Smooth muscle cell (in vitro differentiated cells): ENCODE measurements around the gene KCTD11. TPM values are rescaled to one million over a fixed set of nuclear protein-coding genes. Genes with fewer than 3 reads are reported as not detected.

Experiments used
- DNase-seq: peaks from one replicate; lab custom pipeline; 2025; ENCODE audit not compliant: unreplicated experiment; lab: John Stamatoyannopoulos, UW
- H2AFZ ChIP-seq: fragments of 200-600 bp; sonication (generic); 2 replicates; pipeline ENCODE4 v1.6.0; 2016; ENCODE audit warnings: antibody characterized with exemption, low read depth, mild to moderate bottlenecking
- H3F3A ChIP-seq: fragments of 200-600 bp; sonication (generic); 2 replicates; pipeline ENCODE4 v1.6.0; 2017; ENCODE audit warnings: antibody characterized with exemption, low read depth
- H3K27ac ChIP-seq: fragments of 200-600 bp; sonication (generic); 2 replicates; pipeline ENCODE4 v1.5.1; 2016; ENCODE audit warnings: low read depth, mild to moderate bottlenecking
- H3K27me3 ChIP-seq: fragments of 200-600 bp; sonication (generic); 2 replicates; pipeline ENCODE4 v1.6.1; 2016; ENCODE audit warnings: low read depth, mild to moderate bottlenecking
- H3K36me3 ChIP-seq: fragments of 200-600 bp; sonication (generic); 2 replicates; pipeline ENCODE4 v1.5.1; 2016; ENCODE audit warnings: low read depth
- H3K4me1 ChIP-seq: fragments of 200-600 bp; sonication (generic); 2 replicates; pipeline ENCODE4 v1.5.1; 2016; ENCODE audit warnings: low read depth
- H3K4me2 ChIP-seq: fragments of 200-600 bp; sonication (generic); 2 replicates; pipeline ENCODE4 v1.6.0; 2016; ENCODE audit warnings: mild to moderate bottlenecking
- H3K4me3 ChIP-seq: fragments of 200-600 bp; sonication (generic); 2 replicates; pipeline ENCODE4 v1.5.1; 2016; ENCODE audit warnings: mild to moderate bottlenecking
- H3K79me2 ChIP-seq: fragments of 200-600 bp; sonication (generic); 2 replicates; pipeline ENCODE4 v1.6.0; 2016; ENCODE audit warnings: low read depth, mild to moderate bottlenecking
- H3K9ac ChIP-seq: fragments of 200-600 bp; sonication (generic); 2 replicates; pipeline ENCODE4 v1.6.0; 2016; ENCODE audit warnings: low read depth
- H3K9me3 ChIP-seq: fragments of 200-600 bp; sonication (generic); replicated peaks from 2 replicates; pipeline ENCODE4 v1.5.1; 2016; ENCODE audit warnings: low read depth
- H4K20me1 ChIP-seq: fragments of 200-600 bp; sonication (generic); 2 replicates; pipeline ENCODE4 v1.6.0; 2016; ENCODE audit warnings: low read depth
- CTCF ChIP-seq: fragments of 200-600 bp; sonication (generic); IDR thresholded peaks from 2 replicates; pipeline ENCODE4 v1.5.1; 2017; ENCODE audit warnings: borderline replicate concordance, mild to moderate bottlenecking, antibody characterized with exemption; ENCODE audit not compliant: insufficient read depth, poor library complexity, severe bottlenecking
- WGBS: methylation state at CpG from one replicate; pipeline ENCODE4 v1.1.7; 2016; ENCODE audit warnings: low lambda C conversion rate; 5-methylcytosine and 5-hydroxymethylcytosine counted together
- polyA plus RNA-seq: library from polyadenylated mRNA; unstranded; fragments of >200 nt; fragmentation: Nextera tagmentation; extraction: Ambion mirVana; gene quantifications from 2 replicates; pipeline ENCODE4 v1.2.1, GENCODE V29; 2016
- total RNA-seq: library from RNA; depleted of rRNA; stranded (reverse); fragments of >200 nt; gene quantifications from 2 replicates; pipeline ENCODE4 v1.2.3, GENCODE V29; 2014

Gene KCTD11
- total and polyA plus RNA-seq, 2 experiments from 2014 or later = 33.8 to 34.7 TPM

DNA sequence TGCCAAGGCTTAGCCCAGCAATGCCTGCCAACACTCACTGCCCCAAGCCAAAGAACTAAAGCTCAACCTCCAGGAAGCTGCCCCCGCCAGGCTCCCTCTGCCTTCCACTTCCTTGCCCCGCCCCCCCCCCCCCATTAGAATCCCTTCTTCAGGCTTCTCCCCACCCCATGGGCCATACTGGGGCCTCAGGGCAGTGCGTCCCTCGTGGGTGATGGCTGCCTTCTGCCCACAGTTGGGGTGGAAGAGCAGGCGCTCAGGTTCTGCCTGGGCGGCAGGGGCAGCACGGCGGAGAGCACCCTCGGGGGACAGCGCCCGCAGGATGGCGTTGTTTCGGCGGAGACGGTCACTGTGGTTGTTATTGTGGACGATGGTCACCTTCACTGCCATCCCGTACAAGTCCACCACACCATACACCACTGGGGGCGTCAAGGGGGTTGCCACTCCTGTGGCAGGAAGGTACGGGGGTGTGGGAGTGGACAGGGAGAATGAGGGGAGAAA lies 26.9 kb upstream of the KCTD11 start:
- Histone ChIP-seq H3K9me3 (no peaks in the 10 kb centered on the region), H3K27ac (no peak overlapping the region), H3K27me3 (no peaks in the 10 kb centered on the region), H3K79me2 (peaks cover 10% of the 10 kb centered on the region), H4K20me1 (no peaks in the 10 kb centered on the region), H3K4me3 (no peak overlapping the region), H3K4me1 (peaks cover 9% of the 10 kb centered on the region), H3K9ac (no peak overlapping the region), H2AFZ (no peak overlapping the region), H3K4me2 (no peak overlapping the region), H3K36me3 (no peaks in the 10 kb centered on the region), H3F3A (no peaks in the 10 kb centered on the region)
- TF ChIP-seq CTCF = no peak
- no peak for DNase-seq
- 97% methylated on average over 19 of the region's 19 CpGs for WGBS

GRCh38 chr17:7326186-7326585 lies 25.8 kb upstream of the KCTD11 start:
- no peaks in the 10 kb centered on the region for H3K27me3 ChIP-seq
- no peak for TF ChIP-seq CTCF
- H3K36me3 ChIP-seq = no peaks in the 10 kb centered on the region
- no peak for DNase-seq
- H3K79me2 ChIP-seq = peaks cover 10% of the 10 kb centered on the region
- no peak overlapping the region for H3K9ac ChIP-seq
- H3F3A ChIP-seq = no peaks in the 10 kb centered on the region
- 95% methylated on average over 11 of the region's 11 CpGs for WGBS
- no peaks in the 10 kb centered on the region for H3K9me3 ChIP-seq
- no peak overlapping the region for H3K4me3 ChIP-seq
- peaks cover 14% of the 10 kb centered on the region for H3K4me1 ChIP-seq
- no peak overlapping the region for H2AFZ ChIP-seq
- no peaks in the 10 kb centered on the region for H4K20me1 ChIP-seq
- no peak overlapping the region for H3K4me2 ChIP-seq
- no peak overlapping the region for H3K27ac ChIP-seq

GRCh38 chr17:7327056-7327455 lies 24.9 kb upstream of the KCTD11 start:
- no peak overlapping the region for H3K4me3 ChIP-seq
- no peak overlapping the region for H3K27ac ChIP-seq
- TF ChIP-seq CTCF = no peak
- H2AFZ ChIP-seq = no peak overlapping the region
- H3K79me2 ChIP-seq = peaks cover 10% of the 10 kb centered on the region
- 98% methylated on average over 7 of the region's 7 CpGs for WGBS
- H3K36me3 ChIP-seq = no peaks in the 10 kb centered on the region
- no peaks in the 10 kb centered on the region for H4K20me1 ChIP-seq
- H3K9me3 ChIP-seq = no peaks in the 10 kb centered on the region
- H3K4me1 ChIP-seq = peaks cover 14% of the 10 kb centered on the region
- DNase-seq = no peak
- no peaks in the 10 kb centered on the region for H3K27me3 ChIP-seq
- H3F3A ChIP-seq = no peaks in the 10 kb centered on the region
- no peak overlapping the region for H3K4me2 ChIP-seq
- no peak overlapping the region for H3K9ac ChIP-seq

DNA sequence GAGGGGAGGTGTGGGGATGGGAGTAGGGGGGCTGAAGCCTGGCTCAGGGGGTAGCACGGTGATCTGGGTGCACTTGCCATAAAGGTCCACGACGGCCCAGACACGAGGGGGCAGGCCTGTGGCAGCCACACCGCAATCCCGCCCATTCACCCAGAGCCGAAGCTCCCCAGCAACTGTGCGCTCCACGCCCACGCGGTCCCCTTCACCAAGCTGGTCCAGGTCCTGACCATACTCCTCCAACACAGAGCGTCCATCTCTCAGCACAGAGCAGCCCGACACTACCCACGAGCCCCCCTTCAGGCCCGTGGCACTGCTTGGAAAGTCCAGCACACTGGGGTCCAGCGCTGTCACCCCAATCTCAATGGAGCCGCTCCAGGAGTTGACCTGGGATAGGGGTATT lies 24.5 kb upstream of the KCTD11 start:
- Histone ChIP-seq H3K9me3 (no peaks in the 10 kb centered on the region), H3K36me3 (no peaks in the 10 kb centered on the region), H3K27ac (no peak overlapping the region), H3K27me3 (no peaks in the 10 kb centered on the region), H3F3A (no peaks in the 10 kb centered on the region), H3K4me1 (peaks cover 14% of the 10 kb centered on the region), H3K4me3 (no peak overlapping the region), H2AFZ (no peak overlapping the region), H3K79me2 (peaks cover 10% of the 10 kb centered on the region), H4K20me1 (no peaks in the 10 kb centered on the region), H3K9ac (no peak overlapping the region), H3K4me2 (peak overlapping the region; percentile 93)
- WGBS = 95% methylated on average over 15 of the region's 17 CpGs
- TF ChIP-seq CTCF = no peak
- DNase-seq = no peak
